Motor neuron (in vitro differentiated cells): ENCODE measurements around the gene AKTIP. TPM values are rescaled to one million over a fixed set of nuclear protein-coding genes. Genes with fewer than 3 reads are reported as not detected.

Source experiments
- ATAC-seq, 8 experiments: fragments of 200-7000 bp; cut with Tn5 transposase; replicated peaks in 6 of 8; 2 replicates each; pipeline ENCODE4 v1.8.0; 2021; ENCODE audit warnings: mild to moderate bottlenecking in 8 of 8, moderate library complexity in 8 of 8
- H3K27ac ChIP-seq, 2 donors: fragments of 250-450 bp; sonication (Bioruptor Pico); 2 replicates each; pipeline ENCODE4 v1.9.0; 2021; ENCODE audit warnings: antibody characterized with exemption in 2 of 2, mild to moderate bottlenecking in 2 of 2, moderate library complexity in 1 of 2
- H3K4me1 ChIP-seq, 2 donors: fragments of 250-450 bp; sonication (Bioruptor Pico); replicated peaks in 1 of 2; 2 replicates each; pipeline ENCODE4 v1.6.1; 2021; ENCODE audit warnings: antibody characterized with exemption in 2 of 2, mild to moderate bottlenecking in 2 of 2, moderate library complexity in 1 of 2
- H3K4me3 ChIP-seq, 5 donors: fragments of 250-450 bp; sonication (Bioruptor Pico); 2 replicates each; pipeline ENCODE4 v1.9.0; 2021; ENCODE audit warnings: antibody characterized with exemption in 5 of 5, mild to moderate bottlenecking in 5 of 5, moderate library complexity in 4 of 5
- WGBS, 10 experiments: fragments of 450-650 bp; shearing (Covaris generic); methylation state at CpG; one replicate each; pipeline ENCODE4 v1.0.0; 2022; 5-methylcytosine and 5-hydroxymethylcytosine counted together
- in situ Hi-C, 9 experiments: fragments of 400-800 bp; cut with MboI; loops; one replicate each; pipeline ENCODE4 v1.15.0; 2021; ENCODE audit warnings: low sequenced_read_pairs in 9 of 9, low pct_unique_long_range_greater_than_20kb in 2 of 9; ENCODE audit not compliant: unreplicated experiment in 9 of 9
- total RNA-seq, 8 experiments: library from RNA; unstranded; fragments of 300-600 nt; gene quantifications; 2 replicates each; pipeline versions ENCODE4 v1.2.3 to v1.2.4, GENCODE V29; 2022

AKTIP gene
- total RNA-seq, 8 experiments from 2014 or later, result 4.4 to 57.0 (median 18.5) TPM

DNA sequence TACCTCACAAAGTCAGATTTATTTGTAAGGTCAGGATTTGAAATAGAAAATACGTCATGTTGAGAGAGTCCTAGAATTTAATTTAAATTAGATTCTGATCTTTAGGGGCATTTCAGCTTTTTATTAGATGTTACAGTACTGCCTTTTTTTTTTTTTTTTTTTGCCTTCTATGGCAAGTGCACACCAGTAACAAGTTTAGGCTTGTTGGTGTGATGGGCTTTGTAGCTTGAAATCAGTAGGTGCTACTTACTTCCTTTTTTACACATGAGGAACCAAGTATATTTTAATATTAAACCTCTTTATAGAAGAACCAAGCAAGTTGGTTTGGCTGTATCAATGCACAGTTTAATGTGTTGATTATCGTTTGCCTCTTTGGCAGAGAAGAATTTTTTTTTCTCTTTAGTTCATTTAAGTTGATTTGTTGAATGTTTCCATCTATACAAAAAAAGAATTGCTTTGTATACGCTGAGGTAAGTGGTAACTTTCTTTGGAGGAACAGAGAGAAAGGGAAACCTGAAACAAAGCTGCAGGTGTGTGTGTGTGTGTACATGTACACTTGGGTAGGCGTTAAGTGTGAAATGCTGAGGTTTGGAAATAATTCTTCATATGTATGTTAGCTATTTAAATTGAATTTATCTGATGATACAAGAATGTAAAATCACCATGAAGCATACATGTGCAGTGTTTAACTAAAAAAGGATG, 53.0 kb downstream of the AKTIP start:
- WGBS, 10 experiments, result 75 to 100% (median 92%) methylated on average over 2 to 4 of the region's 4 CpGs
- in situ Hi-C loops, result loop anchor here in 1 of 9 experiments (25.0 kb wide), 1 partner anchor 163 kb away; no protein-coding TSS in a partner anchor
- Histone ChIP-seq H3K4me1 (no peaks in the 10 kb centered on the region), H3K4me3 (no peak overlapping the region), H3K27ac (no peak overlapping the region)
- ATAC-seq, result no peak

DNA sequence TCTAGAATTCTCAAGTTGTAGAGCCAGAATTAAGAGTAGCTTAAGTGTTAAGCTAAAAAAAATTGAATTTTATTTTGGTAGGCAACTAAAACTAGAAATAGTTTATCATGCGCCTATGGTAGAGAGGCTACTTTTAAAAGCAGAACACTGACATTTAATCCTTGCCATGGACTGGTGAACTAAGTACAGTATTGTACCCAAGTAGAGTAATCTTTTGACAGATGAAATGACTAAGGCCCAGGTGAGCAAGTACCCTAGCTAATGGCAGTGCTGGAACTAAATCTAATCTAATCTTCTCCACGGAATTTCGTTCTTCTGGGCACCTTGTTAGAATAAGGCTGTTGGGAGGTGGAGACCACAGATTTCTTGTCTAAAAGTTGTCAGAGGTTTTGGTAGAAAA, 56.9 kb downstream of the AKTIP start:
- Histone ChIP-seq H3K27ac (no peak overlapping the region), H3K4me3 (no peak overlapping the region), H3K4me1 (no peaks in the 10 kb centered on the region)
- in situ Hi-C loops, result no loop called here
- 0 to 100% (median 70%) methylated on average over 1 to 3 of the region's 3 CpGs; no CpG with 5 or more reads in 1 of the 10 experiments for WGBS, 10 experiments
- ATAC-seq, result no peak

GRCh38 chr16:53445534-53445933, 57.5 kb downstream of the AKTIP start:
- 97 to 100% (median 100%) methylated on average over 2 to 5 of the region's 5 CpGs; no CpG with 5 or more reads in 2 of the 10 experiments for WGBS, 10 experiments
- ATAC-seq, result no peak
- in situ Hi-C loops, result no loop called here
- Histone ChIP-seq H3K4me1 (no peaks in the 10 kb centered on the region), H3K4me3 (no peak overlapping the region), H3K27ac (no peak overlapping the region)

Other genes with a start within 250 kb of the AKTIP start
- gene RBL2, start 68.7 kb downstream of the AKTIP start, total RNA-seq, result 10 to 100 TPM; 16.9 to 57.5 (median 29.7) TPM
- gene RPGRIP1L, start 200.7 kb upstream of the AKTIP start, total RNA-seq, result 10 to 100 TPM in 7 of 8 experiments, 1 to 10 TPM in 1; 9.2 to 27.5 (median 18.4) TPM
- 100 to 1,000 TPM in 5 of 8 experiments, 10 to 100 TPM in 3; 73.8 to 143 (median 112) TPM for gene FTO, start 200.9 kb upstream of the AKTIP start, total RNA-seq